Peyer's patch (tissue), 4 donors: Measurements from ENCODE around the gene SLC10A1.

Source experiments
- CTCF ChIP-seq, 6 experiments: fragments of 450-650 bp in 4 of 6; fragments of 200-600 bp in 2 of 6; sonication (generic) in 1 of 6; IDR thresholded peaks; one replicate each; pipeline ENCODE4 v1.5.1; 2017 to 2019; ENCODE audit warnings: antibody characterized with exemption in 6 of 6, mild to moderate bottlenecking in 3 of 6, moderate library complexity in 1 of 6
- POLR2A ChIP-seq, 2 donors: fragments of 450-650 bp; IDR thresholded peaks; one replicate each; pipeline ENCODE4 v1.5.1; 2017; ENCODE audit warnings: antibody characterized with exemption in 2 of 2, mild to moderate bottlenecking in 2 of 2, moderate library complexity in 2 of 2

DNA sequence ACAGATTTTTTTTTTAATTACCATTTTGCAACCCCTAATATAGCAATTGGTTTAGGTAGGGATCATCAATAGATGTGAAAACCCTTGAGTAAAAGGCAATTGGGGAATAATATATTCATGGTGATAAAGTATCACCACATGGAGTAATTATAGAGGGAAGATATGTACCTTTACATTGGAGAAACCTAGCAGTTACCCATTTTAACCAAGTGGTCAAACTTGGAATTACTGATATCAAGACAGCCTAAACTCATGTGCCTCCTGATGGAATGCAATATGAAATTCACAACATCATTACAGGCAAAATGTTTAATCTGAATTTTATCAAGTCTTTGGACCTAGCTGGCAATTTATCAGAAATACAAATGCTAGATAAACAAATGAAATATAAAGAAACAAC lies 6.7 kb upstream of the SLC10A1 start:
- TF ChIP-seq CTCF (IDR thresholded peaks at IDR 0.05) = peak in 2 of 6 experiments; percentile 17 to 19
- TF ChIP-seq POLR2A (IDR thresholded peaks at IDR 0.05) = no peak
